HG03432 (cell line): ENCODE measurements around the gene SASH3.

Experiments
- ATAC-seq: cut with Tn5 transposase; IDR thresholded peaks from one replicate; pipeline ENCODE4 v1.9.1; 2021; ENCODE audit warnings: mild to moderate bottlenecking, moderate library complexity; ENCODE audit not compliant: unreplicated experiment

Gene SASH3

DNA sequence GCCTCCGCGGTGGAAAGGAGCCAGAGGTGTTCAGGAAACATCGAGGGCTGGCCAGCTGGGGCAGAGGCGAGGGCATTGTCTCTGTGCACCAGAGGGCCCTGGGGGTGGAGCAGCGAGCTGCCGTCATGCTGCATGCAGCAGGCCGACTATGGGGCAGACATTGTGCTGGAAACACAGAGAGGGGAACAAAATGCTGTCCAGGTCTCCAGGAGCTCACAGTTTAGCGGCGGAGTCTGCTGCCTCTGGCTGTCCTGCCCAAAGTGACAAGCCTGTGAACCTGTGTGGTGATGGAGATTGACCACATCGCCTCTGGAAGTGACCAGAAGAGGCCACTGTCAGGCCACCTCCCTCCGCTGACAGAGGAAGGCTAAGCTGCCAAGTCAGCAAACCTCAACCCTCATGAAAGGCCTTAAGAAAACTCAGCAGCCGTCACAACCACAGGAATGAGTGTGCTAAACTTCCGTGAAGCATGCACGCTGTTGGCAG lies 20.1 kb upstream of the SASH3 start:
- peak; percentile 46 for ATAC-seq

DNA sequence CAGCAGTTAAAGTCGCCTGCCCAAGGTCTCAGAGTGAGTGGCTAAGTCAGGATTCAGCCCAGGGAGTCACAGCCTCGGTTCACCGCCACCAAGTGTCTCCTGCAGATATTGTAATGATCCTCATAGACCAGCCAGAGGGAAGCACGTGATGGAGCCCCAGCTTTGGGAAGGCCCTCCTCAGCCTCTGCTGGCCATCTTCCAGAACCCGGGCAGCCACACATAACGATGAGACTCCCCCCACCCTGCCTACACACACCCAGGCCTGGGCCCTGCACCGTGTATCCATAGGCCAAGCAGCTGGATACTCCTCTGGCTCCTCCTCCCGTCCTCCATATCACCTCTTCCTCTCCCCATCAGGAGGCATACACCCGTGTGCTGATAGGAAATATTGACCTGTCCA lies 19.6 kb upstream of the SASH3 start:
- ATAC-seq: no peak

DNA sequence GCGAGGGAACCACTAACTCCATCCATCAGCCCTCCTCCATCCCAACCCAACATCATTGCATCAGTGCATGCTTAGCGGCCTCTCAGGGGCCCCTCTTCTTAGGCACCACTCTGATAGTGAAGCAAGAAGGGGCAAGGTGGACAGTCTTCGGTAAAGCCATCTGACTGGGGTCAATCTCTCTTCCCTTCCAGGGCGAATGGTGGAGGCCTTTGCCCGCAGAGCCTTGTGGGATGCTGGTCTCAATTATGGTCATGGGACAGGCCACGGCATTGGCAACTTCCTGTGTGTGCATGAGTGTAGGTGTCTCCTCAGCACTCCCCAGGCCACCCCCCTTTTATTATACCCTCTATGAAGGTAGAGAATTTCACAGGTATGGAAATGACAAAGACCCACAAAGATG lies 18.8 kb upstream of the SASH3 start:
- ATAC-seq: no peak

DNA sequence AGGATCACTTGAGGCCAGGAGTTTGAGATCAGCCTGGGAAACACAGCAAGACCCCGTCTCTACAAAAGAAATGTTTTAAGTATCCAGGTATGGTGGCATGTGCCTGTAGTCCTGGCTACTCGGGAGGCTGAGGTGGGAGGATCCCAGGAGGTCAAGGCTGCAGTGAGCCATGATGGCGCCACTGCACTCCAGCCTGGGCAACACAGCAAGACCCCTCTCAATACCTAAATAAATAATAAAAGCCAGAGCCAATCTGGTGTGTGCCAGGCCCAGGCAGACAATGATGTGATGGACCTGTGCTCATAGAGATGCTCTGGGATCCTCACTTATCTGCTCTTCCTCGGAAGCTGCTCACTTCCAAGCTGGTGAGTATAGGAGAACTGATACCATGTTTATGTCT lies 18.2 kb upstream of the SASH3 start:
- ATAC-seq: no peak

DNA sequence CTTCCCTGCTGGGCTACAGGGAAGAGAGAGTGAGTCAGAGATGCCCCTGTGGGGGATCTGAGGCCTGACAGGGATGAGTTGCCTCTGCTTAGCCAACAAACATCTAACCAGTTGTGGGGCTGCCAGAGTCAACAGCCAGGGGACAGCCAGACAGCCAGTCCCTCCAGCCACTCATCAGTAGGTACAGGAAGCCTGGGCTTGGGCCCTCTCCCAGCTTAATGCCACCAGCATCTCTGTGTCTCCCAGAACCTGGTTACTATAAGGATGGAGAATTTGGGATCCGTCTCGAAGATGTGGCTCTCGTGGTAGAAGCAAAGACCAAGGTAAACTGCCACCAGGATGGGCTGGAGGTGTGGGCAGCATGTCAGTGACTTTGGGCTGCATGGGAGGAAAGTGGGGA lies 17.3 kb upstream of the SASH3 start:
- no peak for ATAC-seq

DNA sequence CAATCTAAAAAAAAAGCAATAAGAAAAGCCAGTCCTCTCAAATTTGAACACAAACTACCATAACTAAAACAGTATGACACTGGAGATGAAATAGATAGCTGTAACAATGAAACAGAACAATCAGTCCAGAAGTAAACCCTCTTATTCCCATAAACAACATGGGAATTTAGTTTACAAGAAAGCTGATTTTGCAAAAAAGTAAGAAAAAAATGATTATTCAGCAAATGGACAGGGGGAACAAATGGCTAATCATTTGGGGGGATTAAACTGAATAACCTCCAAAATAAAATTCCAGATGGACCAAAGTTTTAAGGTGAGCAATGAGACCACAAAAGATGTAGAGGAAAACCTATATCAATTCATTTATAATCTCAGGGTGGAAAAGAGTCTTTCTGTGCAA lies 16.1 kb upstream of the SASH3 start:
- ATAC-seq: no peak

DNA sequence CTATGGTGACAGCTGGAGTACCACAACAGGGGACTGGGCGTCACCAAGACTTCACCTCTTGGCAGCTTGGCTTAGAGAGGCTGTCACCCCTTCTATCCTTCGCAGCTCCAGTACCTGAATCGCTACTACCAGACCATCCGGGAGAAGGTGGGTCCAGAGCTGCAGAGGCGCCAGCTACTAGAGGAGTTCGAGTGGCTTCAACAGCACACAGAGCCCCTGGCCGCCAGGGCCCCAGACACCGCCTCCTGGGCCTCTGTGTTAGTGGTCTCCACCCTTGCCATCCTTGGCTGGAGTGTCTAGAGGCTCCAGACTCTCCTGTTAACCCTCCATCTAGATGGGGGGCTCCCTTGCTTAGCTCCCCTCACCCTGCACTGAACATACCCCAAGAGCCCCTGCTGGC lies 11.6 kb upstream of the SASH3 start:
- ATAC-seq: no peak

- no peak for ATAC-seq
These were observed 10.9 kb upstream of the SASH3 start for GRCh38 chrX:129768586-129769466.

- ATAC-seq: peak; percentile 45
These were observed 10.1 kb upstream of the SASH3 start for GRCh38 chrX:129769467-129770154.

- no peak for ATAC-seq
These were observed 8.3 kb upstream of the SASH3 start for GRCh38 chrX:129771266-129771995.

GRCh38 chrX:129772796-129773431 lies 6.8 kb upstream of the SASH3 start:
- peak; percentile 74 for ATAC-seq

- no peak for ATAC-seq
These were observed 5.9 kb upstream of the SASH3 start for GRCh38 chrX:129773649-129774458.

DNA sequence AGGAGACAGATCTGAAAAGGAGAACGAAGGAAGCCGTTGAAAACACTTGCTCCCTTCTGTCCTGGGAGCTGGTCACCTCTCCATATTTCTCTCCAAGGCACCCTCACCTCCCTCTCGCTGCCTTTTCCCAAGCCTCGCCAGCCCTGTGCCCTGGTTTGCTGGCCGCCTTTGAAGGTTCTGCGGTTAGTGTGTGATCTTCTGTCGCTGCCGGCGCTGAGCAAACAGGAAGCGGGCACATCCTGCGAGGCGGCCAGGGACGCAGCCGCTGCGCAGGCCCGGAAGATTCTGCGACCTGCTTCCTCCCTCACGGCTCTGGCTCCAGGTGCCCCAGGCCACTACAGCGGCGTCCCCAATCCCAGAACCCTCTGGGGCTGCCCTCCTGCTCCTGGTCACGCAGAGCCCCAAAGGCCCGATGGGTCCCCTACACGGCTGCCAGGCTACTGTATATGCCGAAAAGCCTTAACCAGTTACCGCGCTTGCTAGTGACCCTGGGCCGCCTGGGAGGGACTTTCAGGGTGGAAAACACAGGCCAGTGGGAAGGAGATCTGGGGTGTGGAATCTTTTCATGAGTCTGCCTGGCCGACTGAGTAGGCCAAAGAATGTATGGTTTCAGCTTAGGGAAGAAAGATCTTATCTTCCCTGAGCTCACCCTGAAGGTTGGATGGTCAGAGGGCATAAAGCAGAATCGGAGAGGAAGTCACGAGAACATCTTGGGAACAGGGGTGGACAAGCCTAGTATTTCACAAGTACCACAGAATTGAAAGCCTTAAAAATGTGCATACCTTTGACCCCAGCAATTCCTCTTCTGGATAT lies 2.3 kb upstream of the SASH3 start:
- peak; percentile 31 for ATAC-seq

- ATAC-seq: no peak
These were observed 570 bp upstream of the SASH3 start for GRCh38 chrX:129779086-129779672.

- no peak for ATAC-seq
These were observed 824 bp downstream of the SASH3 start for GRCh38 chrX:129780441-129781105.

DNA sequence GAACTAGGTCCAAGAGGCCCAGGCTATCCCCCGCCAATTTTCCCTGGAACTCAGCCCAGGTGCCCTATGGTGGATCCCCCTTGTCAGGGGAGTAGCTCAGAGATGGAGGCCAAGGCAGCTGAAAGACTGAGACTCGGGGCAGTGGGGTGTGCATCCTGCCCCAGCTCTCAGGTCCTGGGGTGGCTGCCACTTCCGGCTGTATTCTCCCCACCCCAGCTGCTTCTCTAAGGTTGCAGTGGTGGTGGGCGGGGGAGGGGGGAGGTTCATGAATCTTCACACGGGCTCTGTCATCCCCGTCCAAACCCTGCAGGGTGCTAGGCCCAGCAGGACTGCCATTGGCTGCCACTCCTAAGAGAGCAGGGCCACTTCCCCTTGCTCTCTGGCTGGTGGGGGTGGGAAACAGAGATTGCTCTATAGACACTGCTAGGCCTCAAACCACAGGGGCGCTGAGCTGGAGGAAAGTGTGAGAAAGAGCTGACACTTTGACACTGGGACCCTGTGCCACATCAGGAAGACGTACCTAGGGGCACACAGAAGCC lies 1.5 kb downstream of the SASH3 start:
- ATAC-seq: peak; percentile 74

- no peak for ATAC-seq
These were observed 2.1 kb downstream of the SASH3 start for GRCh38 chrX:129781680-129782495.
